Measurements from ENCODE around the gene PRELID3B.

DNA sequence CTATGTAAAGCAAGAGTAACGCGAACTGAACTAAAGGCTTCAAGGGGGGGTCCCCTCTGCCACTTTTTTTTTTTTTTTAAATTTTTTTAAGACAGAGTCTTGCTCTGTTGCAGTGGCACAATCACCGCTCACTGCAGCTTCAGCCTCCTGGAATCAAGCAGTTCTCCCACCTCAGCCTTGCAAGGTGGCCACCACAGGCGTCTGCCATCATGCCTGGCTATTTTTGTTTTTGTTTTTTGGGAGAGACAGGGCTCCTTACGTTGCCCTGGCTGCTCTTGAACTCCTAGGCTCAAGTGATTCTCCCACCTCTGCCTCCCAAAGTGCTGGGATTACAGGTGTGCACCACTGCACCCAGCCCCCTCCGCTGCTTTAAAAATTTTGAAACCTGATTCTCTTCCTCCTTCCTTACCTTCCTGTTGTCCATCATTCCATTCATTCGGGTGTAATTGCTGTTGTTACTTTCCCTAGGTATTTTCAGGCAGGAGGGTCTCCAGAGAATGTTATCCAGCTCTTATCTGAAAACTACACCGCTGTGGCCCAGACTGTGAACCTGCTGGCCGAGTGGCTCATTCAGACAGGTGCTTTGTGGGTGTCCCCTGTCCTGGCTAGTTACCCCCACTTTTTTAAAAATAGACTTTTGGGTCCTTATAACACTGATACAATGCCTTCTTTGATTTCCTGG lies 56.2 kb downstream of the PRELID3B start:
- no peak for TF ChIP-seq TAF1 (IDR thresholded peaks at IDR 0.05; ENCODE audit: low read depth)
- no peak for TF ChIP-seq RAD21 (IDR thresholded peaks at IDR 0.05; ENCODE audit: low read depth)
- TF ChIP-seq, protein P1, sequence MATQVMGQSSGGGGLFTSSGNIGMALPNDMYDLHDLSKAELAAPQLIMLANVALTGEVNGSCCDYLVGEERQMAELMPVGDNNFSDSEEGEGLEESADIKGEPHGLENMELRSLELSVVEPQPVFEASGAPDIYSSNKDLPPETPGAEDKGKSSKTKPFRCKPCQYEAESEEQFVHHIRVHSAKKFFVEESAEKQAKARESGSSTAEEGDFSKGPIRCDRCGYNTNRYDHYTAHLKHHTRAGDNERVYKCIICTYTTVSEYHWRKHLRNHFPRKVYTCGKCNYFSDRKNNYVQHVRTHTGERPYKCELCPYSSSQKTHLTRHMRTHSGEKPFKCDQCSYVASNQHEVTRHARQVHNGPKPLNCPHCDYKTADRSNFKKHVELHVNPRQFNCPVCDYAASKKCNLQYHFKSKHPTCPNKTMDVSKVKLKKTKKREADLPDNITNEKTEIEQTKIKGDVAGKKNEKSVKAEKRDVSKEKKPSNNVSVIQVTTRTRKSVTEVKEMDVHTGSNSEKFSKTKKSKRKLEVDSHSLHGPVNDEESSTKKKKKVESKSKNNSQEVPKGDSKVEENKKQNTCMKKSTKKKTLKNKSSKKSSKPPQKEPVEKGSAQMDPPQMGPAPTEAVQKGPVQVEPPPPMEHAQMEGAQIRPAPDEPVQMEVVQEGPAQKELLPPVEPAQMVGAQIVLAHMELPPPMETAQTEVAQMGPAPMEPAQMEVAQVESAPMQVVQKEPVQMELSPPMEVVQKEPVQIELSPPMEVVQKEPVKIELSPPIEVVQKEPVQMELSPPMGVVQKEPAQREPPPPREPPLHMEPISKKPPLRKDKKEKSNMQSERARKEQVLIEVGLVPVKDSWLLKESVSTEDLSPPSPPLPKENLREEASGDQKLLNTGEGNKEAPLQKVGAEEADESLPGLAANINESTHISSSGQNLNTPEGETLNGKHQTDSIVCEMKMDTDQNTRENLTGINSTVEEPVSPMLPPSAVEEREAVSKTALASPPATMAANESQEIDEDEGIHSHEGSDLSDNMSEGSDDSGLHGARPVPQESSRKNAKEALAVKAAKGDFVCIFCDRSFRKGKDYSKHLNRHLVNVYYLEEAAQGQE (IDR thresholded peaks at IDR 0.05; ENCODE audit: low read depth), result no peak
- no peak for TF ChIP-seq USF1 (IDR thresholded peaks at IDR 0.05)
- no peak for TF ChIP-seq EP300 (IDR thresholded peaks at IDR 0.05; ENCODE audit: borderline replicate concordance)
- TF ChIP-seq, protein P2, sequence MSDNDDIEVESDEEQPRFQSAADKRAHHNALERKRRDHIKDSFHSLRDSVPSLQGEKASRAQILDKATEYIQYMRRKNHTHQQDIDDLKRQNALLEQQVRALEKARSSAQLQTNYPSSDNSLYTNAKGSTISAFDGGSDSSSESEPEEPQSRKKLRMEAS (IDR thresholded peaks at IDR 0.05), result no peak
- TF ChIP-seq YY1 (IDR thresholded peaks at IDR 0.05; ENCODE audit: low read depth), result no peak
- no peak for TF ChIP-seq CREB1 (IDR thresholded peaks at IDR 0.05; ENCODE audit: low read depth)
- TF ChIP-seq NFIC (IDR thresholded peaks at IDR 0.05), result no peak
- no peak for TF ChIP-seq FOXM1 (IDR thresholded peaks at IDR 0.05; ENCODE audit: borderline replicate concordance, low read depth)
- TF ChIP-seq ZBTB7A (IDR thresholded peaks at IDR 0.05; ENCODE audit: low read depth), result no peak
- TF ChIP-seq CEBPB (IDR thresholded peaks at IDR 0.05), result no peak
- no peak for TF ChIP-seq EGR1 (IDR thresholded peaks at IDR 0.05)
- TF ChIP-seq TCF12 (IDR thresholded peaks at IDR 0.05; ENCODE audit: low read depth), result no peak

All from Ishikawa (cell line).